HEK293 (cell line): Measurements from ENCODE around the gene GPRC5D.

Experiments
- CTCF ChIA-PET: fragments of 350-600 bp; formaldehyde crosslinking; extraction: SDS; loops from one replicate; lab custom pipeline; 2021; ENCODE audit warnings: antibody characterized with exemption; lab: Yijun Ruan, JAX
- POLR2A ChIA-PET: fragments of 300-600 bp; formaldehyde crosslinking; extraction: SDS; loops from one replicate; lab custom pipeline; 2020; ENCODE audit warnings: antibody characterized with exemption, inconsistent platforms; lab: Yijun Ruan, JAX
- H3K27ac ChIP-seq: fragments of 200-500 bp; sonication (Bioruptor generic); 2 replicates; pipeline ENCODE4 v1.5.1; 2014; ENCODE audit warnings: low read depth, low read length, control low read depth, inconsistent platforms; ENCODE audit errors: extremely low read depth
- H3K36me3 ChIP-seq, 2 experiments: fragments of 200-500 bp in 1 of 2; sonication (Bioruptor generic) in 1 of 2; 1 replicate in 1 of 2; 2 replicates in 1 of 2; pipeline ENCODE4 v1.5.1; 2014 to 2017; ENCODE audit warnings: inconsistent platforms in 2 of 2, low read length in 2 of 2; ENCODE audit not compliant: control insufficient read depth in 2 of 2, insufficient read depth in 1 of 2
- H3K4me1 ChIP-seq: fragments of 200-500 bp; sonication (Bioruptor generic); 2 replicates; pipeline ENCODE4 v1.5.1; 2014; ENCODE audit warnings: mild to moderate bottlenecking, low read length, inconsistent platforms; ENCODE audit not compliant: control insufficient read depth, insufficient read depth
- H3K4me3 ChIP-seq: 2 replicates; pipeline ENCODE4 v1.5.1; 2011; ENCODE audit warnings: low read depth, mild to moderate bottlenecking, control low read depth, low read length, moderate library complexity
- H3K9me3 ChIP-seq: fragments of 200-500 bp; sonication (Bioruptor generic); 2 replicates; pipeline ENCODE4 v1.5.1; 2014; ENCODE audit warnings: low read depth, low read length, inconsistent platforms; ENCODE audit not compliant: control insufficient read depth, insufficient read depth
- ATF2 ChIP-seq: fragments of 450-650 bp; formaldehyde crosslinking; IDR thresholded peaks from 2 replicates; pipeline ENCODE4 v1.5.1; 2016; ENCODE audit warnings: missing biosample characterization, missing genetic modification characterization, low read depth
- HOXA7 ChIP-seq: sonication (generic); formaldehyde crosslinking; IDR thresholded peaks from 2 replicates; pipeline ENCODE4 v1.8.1; 2022; ENCODE audit warnings: missing genetic modification reagents, borderline replicate concordance
- IKZF3 ChIP-seq: fragments of 450-650 bp; IDR thresholded peaks from 2 replicates; pipeline ENCODE4 v1.5.0; 2018; ENCODE audit warnings: missing biosample characterization, mild to moderate bottlenecking, missing genetic modification characterization, moderate library complexity
- INSM2 ChIP-seq: fragments of 450-650 bp; formaldehyde crosslinking; IDR thresholded peaks from 2 replicates; pipeline ENCODE4 v1.5.1; 2016; ENCODE audit warnings: missing biosample characterization, missing genetic modification characterization
- KLF7 ChIP-seq: fragments of 450-650 bp; formaldehyde crosslinking; IDR thresholded peaks from 2 replicates; pipeline ENCODE4 v1.5.1; 2016; ENCODE audit warnings: missing biosample characterization, missing genetic modification characterization, borderline replicate concordance
- SP2 ChIP-seq: fragments of 450-650 bp; formaldehyde crosslinking; IDR thresholded peaks from 2 replicates; pipeline ENCODE4 v1.5.1; 2016; ENCODE audit warnings: missing biosample characterization, missing genetic modification characterization
- ZFHX2 ChIP-seq: fragments of 450-650 bp; formaldehyde crosslinking; conservative IDR thresholded peaks from 2 replicates; pipeline ENCODE4 v1.5.1; 2016; ENCODE audit warnings: missing biosample characterization, missing genetic modification characterization
- ZFP69B ChIP-seq: fragments of 450-650 bp; formaldehyde crosslinking; IDR thresholded peaks from 2 replicates; pipeline ENCODE4 v1.5.1; 2016; ENCODE audit warnings: missing biosample characterization, missing genetic modification characterization
- ZIC2 ChIP-seq: fragments of 450-650 bp; formaldehyde crosslinking; IDR thresholded peaks from 2 replicates; pipeline ENCODE4 v1.5.1; 2016; ENCODE audit warnings: missing biosample characterization, missing genetic modification characterization
- ZNF121 ChIP-seq: fragments of 450-650 bp; formaldehyde crosslinking; IDR thresholded peaks from 2 replicates; pipeline ENCODE4 v1.5.1; 2016; ENCODE audit warnings: missing biosample characterization, missing genetic modification characterization
- ZNF155 ChIP-seq: fragments of 450-650 bp; formaldehyde crosslinking; IDR thresholded peaks from 2 replicates; pipeline ENCODE4 v1.5.1; 2016; ENCODE audit warnings: missing biosample characterization, missing genetic modification characterization
- ZNF16 ChIP-seq: fragments of 450-650 bp; formaldehyde crosslinking; IDR thresholded peaks from 2 replicates; pipeline ENCODE4 v1.5.1; 2016; ENCODE audit warnings: low read depth, missing biosample characterization, missing genetic modification characterization
- ZNF24 ChIP-seq: fragments of 450-650 bp; formaldehyde crosslinking; IDR thresholded peaks from 2 replicates; pipeline ENCODE4 v1.5.1; 2016; ENCODE audit warnings: missing biosample characterization, missing genetic modification characterization
- ZNF274 ChIP-seq, 2 experiments: fragments of 200-500 bp in 1 of 2; fragments of 450-650 bp in 1 of 2; sonication (Bioruptor generic) in 1 of 2; formaldehyde crosslinking in 1 of 2; IDR thresholded peaks; 2 replicates each; pipeline versions ENCODE4 v1.5.1 to v1.6.1; 2014 to 2016; ENCODE audit warnings: borderline replicate concordance in 1 of 2, inconsistent platforms in 1 of 2, low read length in 1 of 2, missing biosample characterization in 1 of 2, missing genetic modification characterization in 1 of 2
- ZNF292 ChIP-seq: fragments of 450-650 bp; formaldehyde crosslinking; IDR thresholded peaks from 2 replicates; pipeline ENCODE4 v1.5.1; 2016; ENCODE audit warnings: low read depth, missing biosample characterization, missing genetic modification characterization, borderline replicate concordance
- ZNF324 ChIP-seq: fragments of 450-650 bp; formaldehyde crosslinking; IDR thresholded peaks from 2 replicates; pipeline ENCODE4 v1.5.1; 2016; ENCODE audit warnings: missing biosample characterization, missing genetic modification characterization
- ZNF341 ChIP-seq: fragments of 450-650 bp; formaldehyde crosslinking; IDR thresholded peaks from 2 replicates; pipeline ENCODE4; 2016; ENCODE audit warnings: low read depth, missing biosample characterization, missing genetic modification characterization
- ZNF423 ChIP-seq: fragments of 450-650 bp; formaldehyde crosslinking; IDR thresholded peaks from 2 replicates; pipeline ENCODE4 v1.5.1; 2016; ENCODE audit warnings: missing biosample characterization, missing genetic modification characterization
- ZNF473 ChIP-seq: fragments of 450-650 bp; formaldehyde crosslinking; IDR thresholded peaks from 2 replicates; pipeline ENCODE4 v1.5.1; 2017; ENCODE audit warnings: missing biosample characterization, missing genetic modification characterization
- ZNF530 ChIP-seq: fragments of 450-650 bp; formaldehyde crosslinking; IDR thresholded peaks from 2 replicates; pipeline ENCODE4 v1.5.1; 2016; ENCODE audit warnings: low read depth, missing biosample characterization, missing genetic modification characterization
- ZNF549 ChIP-seq: fragments of 450-650 bp; IDR thresholded peaks from 2 replicates; pipeline ENCODE4 v1.5.1; 2018; ENCODE audit warnings: missing biosample characterization, missing genetic modification characterization, mild to moderate bottlenecking, inconsistent platforms, moderate library complexity
- ZNF555 ChIP-seq: fragments of 450-650 bp; formaldehyde crosslinking; conservative IDR thresholded peaks from 2 replicates; pipeline ENCODE4 v1.5.1; 2017; ENCODE audit warnings: missing biosample characterization, mild to moderate bottlenecking, missing genetic modification characterization, inconsistent platforms
- ZNF580 ChIP-seq: fragments of 450-650 bp; formaldehyde crosslinking; IDR thresholded peaks from 2 replicates; pipeline ENCODE4 v1.5.1; 2016; ENCODE audit warnings: missing biosample characterization, missing genetic modification characterization
- ZNF624 ChIP-seq: fragments of 450-650 bp; formaldehyde crosslinking; IDR thresholded peaks from 2 replicates; pipeline ENCODE4 v1.5.1; 2017; ENCODE audit warnings: missing biosample characterization, missing genetic modification characterization
- ZNF645 ChIP-seq: fragments of 450-650 bp; formaldehyde crosslinking; IDR thresholded peaks from 2 replicates; pipeline ENCODE4; 2016; ENCODE audit warnings: missing biosample characterization, missing genetic modification characterization
- ZNF677 ChIP-seq: fragments of 450-650 bp; IDR thresholded peaks from 2 replicates; pipeline ENCODE4 v1.5.0; 2018; ENCODE audit warnings: missing biosample characterization, mild to moderate bottlenecking, missing genetic modification characterization, moderate library complexity

GPRC5D gene

GRCh38 chr12:12954356-12954755 lies 2.4 kb upstream of the GPRC5D start:
- POLR2A ChIA-PET: no interaction called here
- CTCF ChIA-PET: interaction anchor here (0.6 to 1.0 kb wide), 4 partner anchors 10 to 622 kb away, joined by 3 to 5 read pairs (median 4); no protein-coding TSS in a partner anchor
- Histone ChIP-seq H3K4me3 (no peak overlapping the region), H3K4me1 (no peaks in the 10 kb centered on the region), H3K36me3 (no peaks in the 10 kb centered on the region), H3K9me3 (no peaks in the 10 kb centered on the region), H3K27ac (no peak overlapping the region)
- TF ChIP-seq ZFHX2 (tag by site-specific recombination) (no peak), ZNF580 (no peak), ZIC2 (tag by site-specific recombination) (no peak), ZNF530 (no peak), ZNF155 (no peak), HOXA7 (no peak), ZNF16 (no peak), ZNF324 (no peak), ZNF555 (tag by site-specific recombination) (no peak), ZNF549 (tag by site-specific recombination) (no peak)

GRCh38 chr12:12951504-12951903 lies 466 bp downstream of the GPRC5D start:
- no peak overlapping the region for H3K27ac ChIP-seq
- H3K4me1 ChIP-seq: no peaks in the 10 kb centered on the region
- no peak for TF ChIP-seq ZNF423 (tag by site-specific recombination)
- TF ChIP-seq ZNF121: no peak
- no peak for TF ChIP-seq ATF2
- no peak for TF ChIP-seq IKZF3 (tag by site-specific recombination)
- TF ChIP-seq SP2 (tag by site-specific recombination): no peak
- no peak for TF ChIP-seq ZNF274 (IDR thresholded peaks at IDR 0.05; ENCODE audit: low read length)
- no peak for TF ChIP-seq ZNF274 (tag by site-specific recombination; IDR thresholded peaks at IDR 0.05; ENCODE audit: borderline replicate concordance)
- TF ChIP-seq INSM2 (tag by site-specific recombination): no peak
- TF ChIP-seq ZNF473 (tag by site-specific recombination): no peak
- TF ChIP-seq ZNF292: no peak
- no peak for TF ChIP-seq ZFP69B (tag by site-specific recombination)
- no peak for TF ChIP-seq ZNF677 (tag by site-specific recombination)
- TF ChIP-seq ZNF645 (tag by site-specific recombination): no peak
- no peak for TF ChIP-seq ZNF341
- TF ChIP-seq ZNF624 (tag by site-specific recombination): no peak
- no peak for TF ChIP-seq ZNF24 (tag by site-specific recombination)
- no peak for TF ChIP-seq KLF7 (tag by site-specific recombination)
- no peaks in the 10 kb centered on the region for H3K9me3 ChIP-seq
- H3K36me3 ChIP-seq: no peaks in the 10 kb centered on the region
- H3K4me3 ChIP-seq: no peak overlapping the region
- CTCF ChIA-PET: no interaction called here
- POLR2A ChIA-PET: no interaction called here
